GM21786 (cell line): ENCODE results near the gene ZNF526.

Source experiments
- ATAC-seq: cut with Tn5 transposase; IDR thresholded peaks from one replicate; pipeline ENCODE4 v1.9.1; 2021; ENCODE audit not compliant: unreplicated experiment

ZNF526 gene

DNA sequence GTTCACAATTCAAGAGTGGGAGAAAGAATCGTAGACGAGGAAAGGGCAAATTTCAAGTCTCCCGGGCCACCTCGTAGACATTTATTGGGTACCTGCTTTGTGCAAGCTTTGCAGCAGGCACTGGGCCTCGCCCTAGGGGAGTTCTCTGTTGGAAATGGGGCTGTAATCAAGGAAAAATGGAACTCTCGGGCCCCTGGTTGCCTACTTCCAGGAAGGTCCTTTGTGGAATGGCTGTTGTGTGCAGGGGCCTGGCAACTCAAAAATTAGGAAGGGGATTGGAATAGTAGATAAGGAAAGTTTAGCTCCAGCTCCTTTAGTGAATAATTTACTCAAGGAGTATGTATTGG lies 612 bp downstream of the ZNF526 start:
- no peak for ATAC-seq

DNA sequence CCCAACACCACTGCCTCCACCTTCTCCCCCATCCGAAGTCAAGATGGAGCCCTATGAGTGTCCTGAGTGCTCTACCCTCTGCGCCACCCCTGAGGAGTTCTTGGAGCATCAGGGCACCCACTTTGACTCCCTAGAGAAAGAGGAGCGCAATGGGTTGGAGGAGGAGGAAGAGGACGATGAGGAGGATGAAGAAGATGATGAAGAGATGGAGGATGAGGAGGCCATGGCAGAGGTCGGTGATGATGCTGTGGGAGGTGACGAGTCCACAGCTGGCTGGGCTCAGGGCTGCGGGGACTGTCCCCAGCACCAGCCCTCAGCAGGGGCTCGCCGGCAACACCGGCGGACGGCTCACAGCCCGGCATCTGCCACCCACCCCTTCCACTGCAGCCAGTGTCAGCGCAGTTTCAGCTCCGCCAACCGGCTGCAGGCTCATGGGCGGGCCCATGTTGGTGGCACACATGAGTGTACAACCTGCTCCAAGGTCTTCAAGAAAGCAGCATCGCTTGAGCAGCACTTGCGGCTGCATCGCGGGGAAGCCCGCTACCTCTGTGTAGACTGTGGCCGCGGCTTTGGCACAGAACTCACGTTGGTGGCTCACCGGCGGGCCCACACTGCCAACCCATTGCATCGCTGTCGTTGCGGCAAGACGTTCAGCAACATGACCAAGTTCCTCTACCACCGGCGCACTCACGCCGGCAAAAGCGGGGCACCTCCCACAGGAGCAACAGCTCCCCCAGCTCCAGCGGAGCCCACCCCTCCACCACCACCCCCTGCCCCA lies 5.0 kb downstream of the ZNF526 start:
- ATAC-seq = no peak

DNA sequence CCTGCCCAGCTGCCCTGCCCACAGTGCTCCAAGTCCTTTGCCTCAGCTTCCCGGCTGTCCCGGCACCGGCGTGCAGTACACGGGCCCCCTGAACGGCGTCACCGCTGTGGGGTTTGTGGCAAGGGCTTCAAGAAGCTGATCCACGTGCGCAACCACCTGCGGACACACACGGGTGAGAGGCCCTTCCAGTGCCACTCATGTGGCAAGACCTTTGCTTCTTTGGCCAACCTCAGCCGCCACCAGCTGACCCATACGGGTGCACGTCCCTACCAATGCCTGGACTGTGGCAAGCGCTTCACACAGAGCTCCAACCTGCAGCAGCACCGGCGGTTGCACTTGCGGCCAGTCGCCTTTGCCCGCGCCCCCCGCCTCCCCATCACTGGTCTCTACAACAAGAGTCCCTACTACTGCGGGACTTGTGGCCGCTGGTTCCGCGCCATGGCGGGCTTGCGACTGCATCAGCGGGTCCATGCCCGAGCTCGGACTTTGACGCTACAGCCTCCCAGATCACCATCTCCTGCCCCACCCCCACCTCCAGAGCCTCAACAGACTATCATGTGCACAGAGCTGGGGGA lies 5.7 kb downstream of the ZNF526 start:
- no peak for ATAC-seq

DNA sequence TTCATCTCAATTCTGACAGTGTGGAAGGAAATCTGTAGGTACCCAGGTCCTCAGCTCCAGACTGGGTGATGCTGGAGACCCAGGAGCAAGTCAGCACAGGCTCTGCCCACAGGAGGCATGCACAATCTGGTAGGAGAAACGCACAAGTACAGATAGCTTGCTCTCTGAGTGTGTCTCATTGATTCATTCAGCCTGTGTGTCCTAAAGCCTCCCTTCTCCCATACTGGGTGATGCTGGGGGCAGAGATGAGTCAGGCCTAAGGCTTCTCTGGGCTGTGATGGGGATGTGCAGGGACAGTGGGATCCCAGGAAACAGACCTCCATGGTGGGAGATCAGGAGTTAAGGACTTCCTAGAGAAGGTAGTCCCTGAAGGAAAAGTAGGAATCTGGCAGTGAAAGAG lies 6.8 kb downstream of the ZNF526 start:
- ATAC-seq = no peak

DNA sequence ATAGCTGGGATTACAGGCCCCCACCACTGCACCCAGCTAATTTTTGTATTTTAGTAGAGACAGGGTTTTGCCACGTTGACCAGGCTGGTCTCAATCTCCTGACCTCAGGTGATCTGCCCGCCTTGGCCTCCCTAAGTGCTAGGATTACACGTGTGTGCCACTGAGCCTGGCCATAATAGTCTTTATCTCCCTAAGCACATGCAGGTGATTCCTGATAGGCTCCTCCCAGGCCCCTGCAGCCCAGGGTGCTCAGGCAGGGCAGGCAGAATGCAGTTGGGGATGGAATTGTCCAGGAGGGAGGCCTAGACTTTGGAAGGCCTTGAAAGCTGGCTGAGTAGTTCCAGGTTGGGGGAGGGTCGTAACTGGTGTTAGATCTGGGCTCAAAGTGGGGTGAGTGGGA lies 8.5 kb downstream of the ZNF526 start:
- ATAC-seq = no peak

DNA sequence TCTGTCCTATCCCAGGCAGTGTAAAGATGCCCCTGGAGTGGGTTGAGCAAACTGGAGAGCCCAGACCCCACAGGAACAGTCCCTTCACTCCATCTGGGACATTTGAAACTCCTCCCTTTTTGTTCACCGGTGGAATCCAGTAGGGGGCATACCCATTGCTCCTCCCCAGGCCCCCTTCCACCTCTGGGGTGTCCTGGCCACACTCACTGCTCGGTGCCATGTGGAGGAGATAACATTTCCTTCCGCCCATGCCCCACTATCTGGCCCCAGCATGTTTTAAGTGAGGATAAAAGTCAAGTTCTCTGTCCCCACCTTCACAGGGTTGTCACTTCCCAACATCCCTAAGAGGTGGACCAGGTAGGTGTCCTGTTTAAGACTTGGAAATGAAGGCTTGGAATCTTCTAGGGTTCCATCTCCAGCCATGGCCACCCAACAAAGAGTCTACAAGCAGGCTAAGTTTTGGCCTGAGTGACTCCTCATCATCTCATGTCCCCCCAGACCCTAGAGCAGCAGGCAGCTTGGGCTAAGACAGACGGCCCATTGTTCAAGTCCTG lies 9.3 kb downstream of the ZNF526 start:
- ATAC-seq = no peak

DNA sequence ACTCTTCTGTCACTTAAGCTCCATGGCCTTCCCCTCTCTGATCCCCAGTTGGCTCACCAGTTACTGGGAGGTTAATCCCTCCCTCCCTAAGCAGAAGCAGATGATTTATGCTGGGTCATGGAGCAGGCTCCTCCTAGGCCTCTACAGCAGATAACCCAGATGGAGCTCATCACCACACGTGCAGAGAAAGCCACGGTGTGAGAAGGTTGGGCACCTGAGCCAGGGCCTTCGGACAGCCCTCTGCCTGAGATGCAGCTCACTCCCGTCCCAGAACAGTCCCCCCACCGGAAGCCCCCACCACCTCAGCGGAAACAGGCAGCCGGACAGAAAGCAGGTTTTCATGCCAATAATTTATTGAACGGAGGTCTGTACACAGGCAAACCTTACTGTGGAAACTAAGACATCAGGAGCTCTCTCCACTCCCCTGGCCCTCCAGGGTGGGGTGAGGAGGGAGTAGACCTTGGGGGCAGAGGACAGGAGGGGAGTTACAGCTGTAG lies 9.8 kb downstream of the ZNF526 start:
- ATAC-seq = no peak

DNA sequence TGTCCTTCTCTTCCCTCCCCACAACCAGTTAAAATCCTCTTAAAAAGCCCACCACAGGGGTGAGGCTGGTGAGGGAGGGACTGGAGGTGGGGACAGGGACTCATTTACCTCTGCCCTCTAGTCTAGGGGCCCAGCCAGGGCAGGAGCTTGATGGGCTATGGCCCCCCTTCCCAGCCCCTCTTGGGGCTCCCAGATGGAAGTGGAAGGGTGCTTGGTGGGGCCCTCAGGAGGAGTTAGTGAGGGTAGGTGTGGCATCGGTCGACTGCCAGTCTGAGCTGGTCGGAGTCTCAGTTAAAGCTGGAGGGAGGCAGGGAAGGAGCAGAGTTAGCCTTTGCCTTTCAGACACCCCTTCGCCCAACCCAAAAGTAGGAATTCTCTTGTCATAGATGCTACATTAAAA lies 10.5 kb downstream of the ZNF526 start:
- ATAC-seq = no peak

DNA sequence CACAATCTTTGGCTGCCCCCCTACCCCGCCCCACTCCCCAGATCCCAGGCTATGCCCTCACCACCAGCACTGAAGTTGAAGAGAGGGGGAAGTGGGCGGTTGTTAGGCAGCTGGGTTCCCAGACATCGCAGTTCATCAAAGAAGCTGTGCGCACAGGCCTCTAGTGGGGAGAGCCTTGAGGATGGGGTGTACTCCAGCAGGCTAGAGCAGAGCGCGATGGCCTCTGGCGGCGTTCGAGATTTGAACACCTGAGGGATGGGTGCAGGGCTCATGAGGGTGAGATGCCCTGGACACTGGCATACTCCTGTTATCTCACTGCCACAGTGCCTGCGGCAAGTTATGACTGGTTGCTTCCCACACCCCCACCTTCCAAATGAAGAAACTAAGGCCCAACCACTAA lies 12.3 kb downstream of the ZNF526 start:
- no peak for ATAC-seq

DNA sequence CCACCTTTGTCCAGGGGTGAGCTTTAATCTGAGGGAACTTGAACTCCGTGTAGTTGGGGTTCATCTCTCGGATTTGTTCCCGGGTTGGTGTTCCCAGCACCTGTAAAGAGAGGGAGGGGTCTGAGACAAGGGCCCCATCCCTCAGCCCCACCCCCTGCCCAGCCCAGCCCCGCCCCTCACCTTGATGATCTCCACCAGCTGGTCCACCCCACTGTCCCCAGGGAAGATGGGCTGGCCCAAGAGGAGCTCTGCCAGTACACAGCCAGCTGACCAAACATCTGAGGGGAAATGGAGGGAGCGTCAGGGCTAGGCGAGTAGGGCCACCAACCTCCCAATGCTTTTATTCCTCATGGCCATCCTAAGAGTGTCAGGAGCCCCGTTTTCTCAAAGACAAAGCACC lies 13.0 kb downstream of the ZNF526 start:
- no peak for ATAC-seq

DNA sequence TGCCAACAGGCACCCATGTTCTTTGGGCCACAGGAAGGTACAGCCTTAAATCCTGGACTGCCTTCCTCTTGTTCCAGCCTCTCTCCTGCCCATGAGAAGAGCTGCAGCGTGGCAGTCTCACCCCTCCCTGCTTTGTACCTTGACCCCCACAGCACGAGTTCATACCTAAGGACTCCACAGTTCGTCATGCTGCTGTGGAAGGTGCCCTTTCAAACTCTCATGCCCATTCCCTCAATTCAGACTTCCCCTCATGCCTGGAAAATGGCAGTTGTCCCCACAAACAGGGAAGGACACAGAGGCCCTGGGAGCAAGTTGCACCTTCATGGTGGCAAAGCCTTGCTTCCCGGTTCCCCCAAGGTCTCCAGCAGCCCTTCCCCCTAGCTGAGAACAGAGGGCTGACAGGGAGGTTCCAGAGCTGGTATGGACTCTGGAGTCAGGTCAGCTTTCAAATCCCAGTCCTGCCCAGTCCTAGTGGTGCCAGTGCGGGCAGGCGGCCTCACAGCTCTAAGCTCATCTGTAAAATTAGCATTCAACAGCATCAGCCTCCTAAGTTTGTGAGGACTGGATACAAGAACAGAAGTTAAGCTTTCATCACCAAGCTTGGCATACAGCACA lies 13.7 kb downstream of the ZNF526 start:
- ATAC-seq = no peak

DNA sequence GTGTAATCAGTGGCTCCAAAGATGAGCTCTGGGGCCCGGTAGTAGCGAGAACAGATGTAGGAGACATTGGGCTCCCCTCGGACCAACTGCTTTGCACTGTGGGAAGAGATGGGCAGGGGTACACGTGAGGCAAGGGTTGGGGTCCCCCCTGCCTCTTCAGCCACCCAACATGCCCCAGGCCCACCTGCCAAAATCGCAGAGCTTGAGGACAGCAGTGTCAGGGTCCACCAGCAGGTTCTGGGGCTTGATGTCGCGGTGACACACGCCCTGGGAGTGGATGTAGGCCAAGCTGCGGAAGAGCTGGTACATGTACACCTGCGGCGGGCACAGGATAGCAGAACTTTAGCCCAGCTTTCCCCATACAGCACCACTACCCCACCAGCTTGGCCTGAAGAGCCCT lies 14.3 kb downstream of the ZNF526 start:
- no peak for ATAC-seq

DNA sequence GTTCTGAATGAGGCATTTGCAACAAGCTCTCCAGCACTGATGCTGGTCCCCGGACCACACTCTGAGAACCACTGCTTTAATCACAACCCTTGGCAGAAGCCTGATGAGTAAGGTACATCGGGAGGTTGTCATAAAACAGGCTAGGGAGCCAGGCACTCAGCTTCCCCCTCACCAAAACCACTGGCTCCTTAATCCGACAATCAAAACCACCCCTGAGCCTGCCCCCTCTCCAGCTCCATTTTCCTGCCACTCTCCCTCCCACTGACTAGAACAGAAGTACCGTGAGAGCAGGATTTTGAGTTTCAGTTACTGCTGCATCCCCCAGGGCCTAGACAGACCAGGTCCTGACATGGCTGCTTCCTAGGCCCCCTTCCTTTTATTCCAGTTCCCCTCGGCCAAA lies 15.1 kb downstream of the ZNF526 start:
- no peak for ATAC-seq

DNA sequence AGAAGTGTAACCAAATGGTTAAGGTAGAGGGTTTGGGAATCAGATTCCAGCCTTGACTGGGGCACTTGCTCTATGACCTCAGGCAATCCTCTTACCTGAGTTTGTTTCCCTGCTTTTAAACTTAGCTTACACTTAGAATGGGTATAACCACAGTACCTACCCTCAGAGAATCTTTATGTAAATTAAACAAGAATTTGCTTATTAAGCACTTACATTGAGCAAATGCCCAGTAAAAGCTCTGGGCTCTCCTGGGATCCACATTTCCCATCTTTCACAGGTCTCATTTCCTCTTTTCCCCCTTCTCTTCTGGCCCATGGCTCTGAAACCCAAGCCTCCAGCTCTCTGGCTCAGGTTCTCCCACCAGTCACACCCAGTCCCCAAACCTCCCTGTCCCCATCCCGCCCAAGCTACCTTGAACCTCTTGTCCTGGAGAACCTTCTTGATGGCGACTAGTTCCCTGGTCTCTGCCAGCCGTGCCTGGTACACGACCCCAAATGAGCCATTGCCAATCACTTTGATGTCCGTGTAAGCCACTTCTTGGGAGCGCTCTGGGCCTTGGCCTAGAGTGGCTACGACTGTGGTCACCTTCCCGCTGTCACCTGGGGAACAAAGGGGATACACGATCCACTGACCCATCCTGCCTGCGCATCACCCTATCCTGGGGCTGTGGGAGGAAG lies 19.6 kb downstream of the ZNF526 start:
- no peak for ATAC-seq

DNA sequence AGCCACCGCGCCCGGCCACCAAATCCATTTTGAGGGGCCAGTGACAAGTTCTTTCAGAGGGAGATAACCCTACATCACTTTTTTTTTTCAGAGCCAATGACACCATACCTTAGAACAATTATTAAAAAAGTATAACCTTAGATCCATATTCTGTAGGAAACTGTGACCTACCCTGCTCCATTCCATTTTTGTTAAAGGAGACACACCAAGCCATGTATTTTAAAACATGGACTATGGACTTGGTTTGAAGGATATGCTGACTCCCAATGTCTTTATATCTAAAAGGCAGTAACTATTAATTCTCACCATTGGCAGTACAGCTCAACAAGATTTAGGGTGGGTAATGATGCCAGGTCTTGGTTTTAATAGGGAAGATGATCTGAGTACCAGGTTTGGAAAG lies 21.2 kb downstream of the ZNF526 start:
- no peak for ATAC-seq

DNA sequence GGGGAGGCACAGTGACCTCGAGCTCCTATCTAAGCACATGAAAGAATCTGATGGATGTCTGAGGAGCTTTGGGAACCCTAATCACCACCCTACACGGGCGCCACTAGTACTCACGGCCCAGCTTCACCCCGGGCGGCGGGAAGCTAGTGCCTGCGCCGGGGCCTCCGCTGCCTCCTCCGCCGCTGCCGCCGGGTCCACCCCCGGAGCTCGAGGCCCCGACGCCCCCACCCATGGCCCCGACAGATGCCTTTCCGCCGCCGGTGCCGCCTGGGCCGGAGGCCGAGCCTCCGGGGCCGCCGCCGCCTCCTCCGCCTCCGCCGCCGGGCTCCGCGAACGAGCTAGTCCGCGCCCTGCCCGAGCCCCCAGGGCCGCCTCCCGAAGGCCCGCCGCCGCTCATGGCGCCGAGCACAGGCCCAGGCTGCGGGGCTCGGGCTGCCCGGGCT lies 22.0 kb downstream of the ZNF526 start:
- ATAC-seq = no peak

DNA sequence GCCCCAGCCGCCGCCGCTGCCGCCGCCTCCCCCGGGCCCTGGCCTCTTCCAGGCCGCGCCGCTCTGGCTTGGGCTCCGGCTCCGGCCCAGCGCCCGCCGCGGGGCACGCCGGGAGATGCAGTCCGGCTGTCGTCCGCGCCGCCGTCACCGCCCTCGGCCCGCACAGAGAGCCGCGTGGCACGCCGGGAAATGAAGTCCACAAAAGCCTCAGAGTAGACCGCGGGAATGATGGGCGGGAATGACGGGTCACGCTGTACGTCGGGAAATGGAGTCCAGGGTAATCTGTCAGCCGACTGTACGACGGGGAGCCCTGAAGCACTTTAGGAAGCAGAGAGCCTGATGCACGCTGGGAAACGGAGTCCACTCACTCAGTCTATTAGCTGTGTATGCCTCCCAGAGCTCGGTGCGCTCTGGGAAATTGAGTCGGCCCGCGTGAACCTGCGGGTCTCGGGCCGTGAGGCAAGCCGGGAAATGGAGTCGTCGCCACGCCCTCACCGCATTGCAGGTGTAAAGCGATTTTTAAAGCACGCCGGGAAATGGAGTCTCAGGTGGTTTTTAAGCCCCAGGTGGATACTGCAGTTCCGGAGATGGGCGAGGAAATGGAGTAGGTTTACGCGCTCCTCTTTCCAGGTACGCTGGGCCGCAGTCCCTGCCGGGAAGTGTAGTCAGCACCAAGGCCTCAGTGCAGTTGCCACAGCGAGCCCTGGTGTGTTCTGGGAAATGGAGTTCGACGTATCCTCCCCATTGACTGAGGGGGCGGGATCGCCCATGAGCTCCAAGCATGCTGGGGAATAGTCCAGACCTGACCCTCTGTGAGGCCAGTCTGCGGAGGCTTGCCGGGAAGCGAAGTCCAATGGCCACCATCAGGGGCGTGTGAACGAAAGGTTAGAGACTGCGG lies 22.6 kb downstream of the ZNF526 start, which contains the start of gene GSK3A:
TSS of gene GSK3A (minus strand) at position 91 of the 898 bp plus-strand sequence. CDS start 137 bp downstream, outside the sequence.
- peak; percentile 59 for ATAC-seq

DNA sequence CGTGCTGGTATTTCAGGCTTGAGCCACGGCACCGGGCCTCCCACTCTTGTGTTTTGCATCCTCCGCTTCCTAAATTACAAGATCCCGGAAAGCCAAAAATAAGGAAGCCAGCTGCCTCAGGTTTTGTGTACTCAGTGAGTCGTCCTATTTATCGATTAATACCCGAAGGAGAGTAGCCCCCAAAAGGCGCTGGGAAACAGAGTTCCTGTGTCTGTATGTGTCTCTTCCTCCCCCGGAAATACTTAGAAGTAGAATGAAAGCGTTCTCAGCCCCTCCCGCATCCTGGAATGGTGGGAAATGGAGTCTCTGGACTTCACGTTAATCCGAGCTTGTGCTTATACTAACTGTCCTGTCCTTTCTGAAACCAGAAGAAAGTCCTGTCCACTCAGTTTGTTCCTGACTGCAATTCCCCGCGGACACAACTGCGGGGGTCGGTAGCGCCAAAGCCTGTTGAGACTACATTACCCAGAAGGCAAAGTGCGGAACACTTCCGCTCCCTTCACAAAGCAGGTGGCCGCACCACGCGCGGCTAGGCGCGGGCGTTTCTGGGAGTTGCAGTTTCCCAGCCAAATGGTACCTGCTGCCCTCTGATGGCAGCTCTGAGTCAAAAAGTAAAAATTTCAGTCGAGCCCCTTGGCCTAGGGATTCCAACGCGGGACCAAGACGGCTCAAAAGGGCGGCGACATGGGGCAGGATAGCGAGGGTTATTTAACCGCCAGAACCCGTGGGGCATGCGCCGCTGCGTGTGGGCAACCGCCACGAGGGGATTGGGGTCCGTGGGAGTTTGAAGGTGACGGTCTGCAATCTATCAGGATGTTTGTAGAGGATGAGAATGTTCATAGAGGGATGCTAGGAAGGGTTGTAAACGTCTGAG lies 24.5 kb downstream of the ZNF526 start:
- no peak for ATAC-seq

DNA sequence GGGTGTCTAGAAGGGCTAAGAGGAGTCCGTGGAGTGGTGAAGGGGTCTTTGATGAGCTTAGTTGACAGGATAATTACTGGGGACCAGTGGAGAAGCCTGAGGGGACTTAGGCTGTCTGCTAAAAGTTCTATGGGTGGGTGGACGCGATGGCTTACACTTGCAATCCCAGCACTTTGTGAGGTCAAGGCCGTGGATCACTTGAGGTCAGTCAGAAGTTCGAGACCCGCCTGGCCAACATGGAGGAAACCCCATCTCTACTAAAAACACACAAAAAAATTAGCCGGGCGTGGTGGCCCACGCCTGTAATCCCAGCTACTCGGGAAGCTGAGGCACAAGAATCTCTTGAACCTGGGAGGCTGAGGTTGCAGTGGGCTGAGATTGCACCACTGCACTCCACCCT lies 25.1 kb downstream of the ZNF526 start:
- ATAC-seq = no peak
